ENCODE results near the gene ENPP5. TPM values are rescaled to one million over a fixed set of nuclear protein-coding genes. Genes with fewer than 3 reads are reported as not detected.
"Not testable (repeated sequence)": the region's sequence is repeated elsewhere in the genome, so short reads cannot be mapped to it uniquely, and the experiment has no call there.

ENPP5 gene
- total RNA-seq, 2 donors from 2014 or later = 9.0 to 12.9 TPM

DNA sequence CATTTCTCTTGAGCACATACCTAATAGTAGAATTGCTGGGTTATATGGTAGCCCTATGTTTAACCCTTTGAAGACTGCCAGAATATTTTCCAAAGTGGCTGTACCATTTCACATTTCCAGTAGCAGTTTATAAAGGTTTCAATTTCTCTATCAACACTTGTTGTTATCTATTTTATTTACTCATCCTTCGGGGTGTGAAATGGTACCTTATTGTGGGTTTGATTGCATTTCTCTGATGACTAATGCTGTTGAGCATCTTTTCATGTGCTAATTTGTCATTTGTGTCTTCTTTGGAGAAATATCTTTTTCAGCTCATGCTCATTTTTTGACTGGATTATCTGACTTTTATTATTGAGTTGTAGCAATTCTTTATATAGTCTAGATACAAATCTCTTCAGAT, 35.6 kb downstream of the ENPP5 start:
- H3K27ac Mint-ChIP-seq = no peak overlapping the region
- H3K9me3 Mint-ChIP-seq = no peaks in the 10 kb centered on the region
- Histone ChIP-seq H3K27me3 (ENCODE audit: control insufficient read depth, insufficient read depth, low read length, poor library complexity, severe bottlenecking) (no peaks in the 10 kb centered on the region), H3K4me1 (ENCODE audit: control insufficient read depth, insufficient read depth, low read length) (no peaks in the 10 kb centered on the region), H3K36me3 (ENCODE audit: control insufficient read depth, insufficient read depth, low read length) (no peaks in the 10 kb centered on the region), H3K27ac (ENCODE audit: low read depth, low read length) (no peak overlapping the region), H3K9ac (ENCODE audit: extremely low read depth, low read length, poor library complexity, severe bottlenecking) (no peak overlapping the region), H3K9me3 (ENCODE audit: control insufficient read depth, low read length) (no peaks in the 10 kb centered on the region), H3K4me3 (ENCODE audit: low read length) (no peak overlapping the region)
- H3K27me3 Mint-ChIP-seq (ENCODE audit: insufficient read depth) = peaks cover 15% of the 10 kb centered on the region
- H3K4me1 Mint-ChIP-seq = peaks cover 10% of the 10 kb centered on the region
- no peak overlapping the region for H3K4me3 Mint-ChIP-seq
- no peaks in the 10 kb centered on the region for H3K36me3 Mint-ChIP-seq (ENCODE audit: low read depth)
- no peak for TF ChIP-seq CTCF (conservative IDR thresholded peaks at IDR 0.05)
- DNase-seq = no peak
- no CpG with 5 or more reads among the region's 1 CpG for WGBS, 2 experiments (ENCODE audit: insufficient coverage in 1 of 2, insufficient read length in 1 of 2)

DNA sequence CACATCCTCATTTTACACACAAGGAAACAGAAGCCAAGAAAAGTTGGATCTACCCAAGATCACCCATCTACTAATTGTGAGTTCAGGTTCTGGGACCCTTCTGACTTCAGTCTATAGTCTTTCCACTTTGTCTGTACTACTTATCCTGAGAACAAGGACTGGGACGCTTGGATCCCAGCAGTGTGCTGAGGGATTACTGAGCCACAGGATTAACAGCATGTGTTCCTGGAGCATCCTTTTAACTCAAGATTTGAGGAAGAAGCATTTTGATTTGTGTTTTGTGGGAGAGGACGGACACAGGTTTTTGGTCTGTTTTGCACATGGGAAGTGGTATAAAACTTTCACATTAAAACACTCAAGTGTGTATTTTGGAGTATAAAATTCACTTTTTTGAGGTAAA, 36.6 kb downstream of the ENPP5 start:
- no peak for DNase-seq
- Histone ChIP-seq H3K4me1 (ENCODE audit: control insufficient read depth, insufficient read depth, low read length) (no peaks in the 10 kb centered on the region), H3K9ac (ENCODE audit: extremely low read depth, low read length, poor library complexity, severe bottlenecking) (no peak overlapping the region), H3K27me3 (ENCODE audit: control insufficient read depth, insufficient read depth, low read length, poor library complexity, severe bottlenecking) (peaks cover under 1% of the 10 kb centered on the region), H3K36me3 (ENCODE audit: control insufficient read depth, insufficient read depth, low read length) (no peaks in the 10 kb centered on the region), H3K9me3 (ENCODE audit: control insufficient read depth, low read length) (no peaks in the 10 kb centered on the region), H3K27ac (ENCODE audit: low read depth, low read length) (no peak overlapping the region), H3K4me3 (ENCODE audit: low read length) (no peak overlapping the region)
- no peak overlapping the region for H3K4me3 Mint-ChIP-seq
- H3K9me3 Mint-ChIP-seq = no peaks in the 10 kb centered on the region
- peaks cover 19% of the 10 kb centered on the region for H3K27me3 Mint-ChIP-seq (ENCODE audit: insufficient read depth)
- 65 to 83% methylated on average over 2 of the region's 2 CpGs for WGBS, 2 experiments (ENCODE audit: insufficient coverage in 1 of 2, insufficient read length in 1 of 2)
- TF ChIP-seq CTCF (conservative IDR thresholded peaks at IDR 0.05) = no peak
- H3K4me1 Mint-ChIP-seq = peaks cover 10% of the 10 kb centered on the region
- no peak overlapping the region for H3K27ac Mint-ChIP-seq
- no peaks in the 10 kb centered on the region for H3K36me3 Mint-ChIP-seq (ENCODE audit: low read depth)

- not testable (repeated sequence) for H3K27ac ChIP-seq (ENCODE audit: low read depth, low read length); H3K4me3 Mint-ChIP-seq; H3K36me3 Mint-ChIP-seq (ENCODE audit: low read depth); H3K9me3 Mint-ChIP-seq; H3K9me3 ChIP-seq (ENCODE audit: control insufficient read depth, low read length); H3K27ac Mint-ChIP-seq; DNase-seq; H3K4me1 Mint-ChIP-seq; H3K9ac ChIP-seq (ENCODE audit: extremely low read depth, low read length, poor library complexity, severe bottlenecking); H3K4me3 ChIP-seq (ENCODE audit: low read length); H3K36me3 ChIP-seq (ENCODE audit: control insufficient read depth, insufficient read depth, low read length); H3K4me1 ChIP-seq (ENCODE audit: control insufficient read depth, insufficient read depth, low read length)
- H3K27me3 Mint-ChIP-seq (ENCODE audit: insufficient read depth) = peaks cover 29% of the 10 kb centered on the region
- no CpG with 5 or more reads among the region's 1 CpG for WGBS, 2 experiments (ENCODE audit: insufficient coverage in 1 of 2, insufficient read length in 1 of 2)
- peaks cover 29% of the 10 kb centered on the region for H3K27me3 ChIP-seq (ENCODE audit: control insufficient read depth, insufficient read depth, low read length, poor library complexity, severe bottlenecking)
Measured at GRCh38 chr6:46131291-46131690, 39.5 kb downstream of the ENPP5 start.

DNA sequence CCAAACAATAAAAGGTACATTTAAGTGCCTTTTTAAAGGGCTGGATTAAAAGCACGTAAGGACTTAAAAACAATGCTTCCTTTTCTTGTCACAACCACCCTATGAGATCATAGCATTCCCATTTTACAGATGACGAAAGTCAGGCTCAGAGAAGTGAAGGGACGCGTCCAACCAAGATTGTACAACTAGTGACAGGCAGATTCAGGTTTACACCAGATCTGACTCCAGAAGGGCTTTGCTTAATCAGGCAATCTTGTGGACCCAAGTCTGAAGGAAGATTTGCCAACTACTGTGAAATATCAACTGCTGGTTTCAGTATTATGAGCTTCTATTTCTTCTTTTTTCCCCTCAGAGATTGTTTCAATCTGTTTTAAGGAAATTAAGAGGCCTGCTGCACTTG, 40.1 kb downstream of the ENPP5 start:
- Mint-ChIP-seq H3K36me3 (ENCODE audit: low read depth) (no peaks in the 10 kb centered on the region), H3K27ac (no peak overlapping the region), H3K9me3 (no peaks in the 10 kb centered on the region), H3K4me3 (peak overlapping the region; percentile 81), H3K4me1 (peaks cover 10% of the 10 kb centered on the region), H3K27me3 (ENCODE audit: insufficient read depth) (peaks cover 29% of the 10 kb centered on the region)
- H3K27ac ChIP-seq (ENCODE audit: low read depth, low read length) = no peak overlapping the region
- H3K36me3 ChIP-seq (ENCODE audit: control insufficient read depth, insufficient read depth, low read length) = no peaks in the 10 kb centered on the region
- no peak for DNase-seq
- no peak overlapping the region for H3K9ac ChIP-seq (ENCODE audit: extremely low read depth, low read length, poor library complexity, severe bottlenecking)
- WGBS, 2 experiments (ENCODE audit: insufficient coverage in 1 of 2, insufficient read length in 1 of 2) = 86 to 93% methylated on average over 3 to 4 of the region's 4 CpGs
- H3K4me1 ChIP-seq (ENCODE audit: control insufficient read depth, insufficient read depth, low read length) = no peaks in the 10 kb centered on the region
- peak overlapping the region; percentile 81 for H3K4me3 ChIP-seq (ENCODE audit: low read length)
- H3K9me3 ChIP-seq (ENCODE audit: control insufficient read depth, low read length) = no peaks in the 10 kb centered on the region
- TF ChIP-seq CTCF (conservative IDR thresholded peaks at IDR 0.05) = no peak
- peaks cover 36% of the 10 kb centered on the region for H3K27me3 ChIP-seq (ENCODE audit: control insufficient read depth, insufficient read depth, low read length, poor library complexity, severe bottlenecking)
